Measurements from ENCODE around the gene ZMYND8.
"Not testable (repeated sequence)": the region's sequence is repeated elsewhere in the genome, so short reads cannot be mapped to it uniquely, and the experiment has no call there.

ZMYND8 gene

GRCh38 chr20:47309394-47309793, 47.1 kb downstream of the ZMYND8 start:
- no peak for DNase-seq

DNA sequence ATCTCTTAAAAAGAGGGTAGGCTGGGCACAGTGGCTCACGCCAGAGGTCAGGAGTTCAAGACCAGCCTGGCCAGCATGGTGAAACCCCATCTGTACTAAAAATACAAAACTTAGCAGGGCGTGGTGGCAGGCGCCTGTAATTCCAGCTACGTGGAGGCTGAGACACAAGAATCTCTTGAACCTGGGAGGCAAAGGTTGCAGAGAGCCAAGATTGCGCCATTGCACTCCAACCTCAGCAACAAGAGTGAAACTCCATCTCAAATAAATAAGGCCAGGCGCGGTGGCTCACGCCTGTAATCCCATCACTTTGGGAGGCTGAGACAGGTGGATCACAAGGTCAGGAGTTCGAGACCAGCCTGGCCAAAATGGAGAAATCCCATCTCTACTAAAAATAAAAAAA, 48.9 kb downstream of the ZMYND8 start:
- DNase-seq = not testable (repeated sequence)

GRCh38 chr20:47306755-47307370, 49.6 kb downstream of the ZMYND8 start:
- DNase-seq = no peak

DNA sequence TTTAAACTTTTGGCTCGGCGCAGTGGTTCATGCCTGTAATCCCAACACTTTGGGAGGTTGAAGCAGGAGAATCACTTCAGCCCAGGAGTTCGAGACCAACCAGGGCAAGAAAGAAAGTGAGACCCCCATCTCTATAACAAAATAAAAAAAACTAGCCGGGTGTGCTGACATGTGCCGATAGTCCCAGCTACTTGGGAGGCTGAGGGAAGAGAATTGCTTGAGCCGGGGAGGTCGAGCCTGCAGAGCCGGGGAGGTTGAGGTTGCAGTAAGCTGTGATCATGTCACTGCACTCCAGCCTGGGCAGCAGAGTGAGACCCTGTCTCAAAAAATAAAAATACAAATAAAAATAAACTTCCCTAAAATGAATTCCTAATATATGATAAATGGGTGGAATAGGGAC, 50.4 kb downstream of the ZMYND8 start:
- DNase-seq = no peak

- DNase-seq = no peak
Measured at GRCh38 chr20:47305667-47306066, 50.8 kb downstream of the ZMYND8 start.

GRCh38 chr20:47304287-47304686, 52.2 kb downstream of the ZMYND8 start:
- DNase-seq = no peak

DNA sequence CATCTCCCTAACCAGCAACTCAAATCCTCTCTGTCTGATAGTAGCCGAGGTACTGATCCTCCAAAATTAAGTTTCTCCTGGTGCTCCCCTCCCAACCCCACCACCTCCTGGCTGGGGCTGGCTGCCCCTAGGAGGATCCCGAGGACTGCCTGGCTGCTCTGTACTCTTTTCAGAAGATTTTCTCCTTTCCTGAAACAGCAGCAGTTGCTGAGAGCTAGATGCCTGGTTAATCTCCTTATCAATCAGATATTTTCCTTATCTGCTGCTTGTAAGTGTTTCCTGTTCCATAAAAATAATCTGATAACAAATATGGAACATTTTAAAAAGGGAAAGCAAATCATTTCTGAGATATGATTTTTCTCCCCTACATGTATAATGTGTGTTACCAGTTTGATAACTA, 52.8 kb downstream of the ZMYND8 start:
- DNase-seq = no peak

GRCh38 chr20:47300071-47300470, 56.4 kb downstream of the ZMYND8 start:
- DNase-seq = peak; percentile 63

- no peak for DNase-seq
Measured at GRCh38 chr20:47298624-47299023, 57.9 kb downstream of the ZMYND8 start.

- no peak for DNase-seq
Measured at GRCh38 chr20:47297746-47298145, 58.8 kb downstream of the ZMYND8 start.

- DNase-seq = peak; percentile 24
Measured at GRCh38 chr20:47296950-47297349, 59.5 kb downstream of the ZMYND8 start.

GRCh38 chr20:47295921-47296426, 60.5 kb downstream of the ZMYND8 start:
- peak; percentile 24 for DNase-seq

GRCh38 chr20:47295129-47295813, 61.2 kb downstream of the ZMYND8 start:
- DNase-seq = no peak

GRCh38 chr20:47293631-47294030, 62.9 kb downstream of the ZMYND8 start:
- no peak for DNase-seq

DNA sequence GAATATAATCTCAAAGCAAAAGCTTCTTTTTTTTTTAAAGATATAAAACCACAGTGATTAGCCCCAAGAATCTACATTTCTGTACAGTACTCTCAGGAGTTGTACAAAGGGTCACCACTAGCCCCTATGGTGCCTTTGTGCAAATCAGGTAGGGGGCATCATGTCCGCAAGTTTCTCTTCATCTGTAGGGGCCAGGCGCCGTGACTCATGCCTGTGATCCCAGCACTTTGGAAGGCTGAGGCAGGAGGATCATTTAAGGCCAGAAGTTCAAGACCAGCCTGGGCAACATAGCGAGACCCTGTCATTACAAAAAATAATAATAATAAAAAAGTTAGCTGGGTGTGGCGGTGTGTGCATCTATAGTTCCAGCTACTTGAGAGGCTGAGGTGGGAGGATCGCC, 63.9 kb downstream of the ZMYND8 start:
- no peak for DNase-seq

DNA sequence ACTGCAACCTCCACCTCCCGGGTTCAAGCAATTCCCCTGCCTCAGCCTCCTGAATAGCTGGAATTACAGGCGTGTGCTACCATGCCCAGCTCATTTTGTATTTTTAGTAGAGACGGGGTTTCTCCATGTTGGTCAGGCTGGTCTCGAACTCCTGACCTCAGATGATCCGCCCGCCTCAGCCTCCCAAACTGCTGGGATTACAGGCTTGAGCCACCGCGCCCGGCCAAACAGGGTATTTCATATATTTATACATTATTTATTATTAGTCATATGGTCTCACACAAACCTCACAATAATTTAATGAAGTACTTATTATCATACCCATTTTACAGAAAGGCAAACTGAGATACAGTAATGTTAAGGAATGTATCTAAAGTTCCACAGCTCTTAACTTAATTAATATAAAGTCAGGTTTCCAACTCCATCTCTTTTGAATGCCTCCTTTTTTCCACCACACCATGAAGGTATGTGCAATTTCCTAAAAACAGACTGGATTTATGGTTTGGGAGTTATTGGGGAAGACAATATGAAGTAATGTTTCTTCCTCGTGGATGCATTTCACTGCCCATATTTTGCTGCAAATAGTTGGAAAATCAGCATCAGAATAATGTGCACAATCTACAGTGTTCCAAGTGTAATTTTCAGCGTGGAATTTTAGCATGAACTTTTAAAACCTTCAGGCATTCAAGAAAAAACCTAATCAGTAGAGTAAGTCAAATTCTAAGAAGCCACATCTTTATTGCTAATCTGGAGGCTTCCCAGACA, 65.7 kb downstream of the ZMYND8 start:
- DNase-seq = no peak

DNA sequence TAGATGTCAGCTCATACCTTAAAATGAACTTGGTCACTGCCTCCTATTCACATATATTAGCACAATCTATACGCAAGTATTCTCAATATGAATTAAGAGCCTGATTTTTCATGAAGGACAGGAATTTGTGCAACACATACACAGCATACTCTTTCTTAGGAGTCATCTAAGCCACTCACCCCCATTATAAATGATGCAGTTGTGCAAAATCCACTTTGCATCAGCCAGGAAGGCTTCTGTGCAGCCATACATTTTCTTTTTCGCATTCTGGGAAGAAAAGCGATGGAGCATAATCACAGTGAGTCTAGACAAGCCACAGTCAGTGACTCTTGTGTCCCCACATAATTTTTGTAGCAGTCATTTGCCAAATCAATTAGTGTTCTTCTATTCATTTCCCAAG, 66.5 kb downstream of the ZMYND8 start:
- DNase-seq = peak; percentile 26

DNA sequence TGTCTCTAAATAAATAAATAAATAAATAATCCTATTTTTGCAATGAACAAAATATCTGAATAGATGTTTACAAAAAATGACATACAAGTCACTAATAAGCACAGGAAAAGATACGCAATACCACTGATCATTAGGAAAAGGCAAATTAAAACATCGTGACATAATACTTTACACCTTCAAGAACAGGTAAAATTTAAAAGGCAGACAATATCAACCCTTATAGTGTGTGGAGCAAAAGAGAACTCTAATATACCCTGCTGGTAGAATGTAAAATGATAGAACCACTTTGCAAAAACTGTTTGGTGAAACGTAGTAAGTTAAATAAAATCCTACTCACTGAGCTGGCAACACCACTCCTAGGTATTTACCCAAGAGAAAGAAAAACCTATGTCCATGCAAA, 67.4 kb downstream of the ZMYND8 start:
- no peak for DNase-seq

DNA sequence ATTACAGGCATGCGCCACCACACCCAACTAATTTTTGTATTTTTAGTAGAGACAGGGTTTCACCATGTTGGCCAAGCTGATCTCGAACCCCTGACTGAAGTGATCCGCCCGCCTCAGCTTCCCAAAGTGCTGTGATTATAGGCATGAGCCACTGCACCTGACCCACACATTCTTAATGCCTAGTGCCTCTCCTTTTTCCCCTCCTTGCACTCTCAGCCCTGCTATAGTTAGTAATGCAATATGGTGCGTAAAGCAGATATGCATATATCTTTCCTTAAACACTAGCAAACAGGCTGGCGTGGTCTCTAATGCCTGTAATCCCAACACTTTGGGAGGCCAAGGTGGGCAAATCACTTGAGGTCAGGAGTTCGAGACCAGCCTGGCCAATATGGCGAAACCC, 68.0 kb downstream of the ZMYND8 start:
- DNase-seq = not testable (repeated sequence)

DNA sequence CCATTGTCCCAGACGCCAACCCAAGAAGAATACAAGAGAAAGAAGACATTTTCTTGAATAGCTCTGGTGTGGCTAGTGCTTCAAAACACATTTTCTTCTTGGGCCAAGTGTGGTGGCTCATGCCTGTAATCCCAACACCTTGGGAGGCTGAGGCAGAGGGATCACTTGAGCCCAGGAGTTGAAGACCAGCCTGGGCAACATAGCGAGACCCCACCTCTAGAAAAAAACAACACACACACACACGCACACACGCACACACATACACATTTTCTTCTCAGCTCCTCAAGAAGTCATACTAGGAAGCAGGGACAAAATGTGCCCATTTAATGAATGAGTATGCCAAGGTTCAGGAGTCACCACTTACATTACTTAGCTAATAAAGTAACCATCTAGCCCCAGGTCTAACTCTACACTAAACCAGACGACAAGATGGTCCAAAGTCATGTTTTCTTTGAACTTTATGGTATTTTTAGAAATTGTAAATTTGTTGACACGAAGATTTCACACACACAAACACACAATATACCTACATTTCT, 68.8 kb downstream of the ZMYND8 start:
- no peak for DNase-seq

DNA sequence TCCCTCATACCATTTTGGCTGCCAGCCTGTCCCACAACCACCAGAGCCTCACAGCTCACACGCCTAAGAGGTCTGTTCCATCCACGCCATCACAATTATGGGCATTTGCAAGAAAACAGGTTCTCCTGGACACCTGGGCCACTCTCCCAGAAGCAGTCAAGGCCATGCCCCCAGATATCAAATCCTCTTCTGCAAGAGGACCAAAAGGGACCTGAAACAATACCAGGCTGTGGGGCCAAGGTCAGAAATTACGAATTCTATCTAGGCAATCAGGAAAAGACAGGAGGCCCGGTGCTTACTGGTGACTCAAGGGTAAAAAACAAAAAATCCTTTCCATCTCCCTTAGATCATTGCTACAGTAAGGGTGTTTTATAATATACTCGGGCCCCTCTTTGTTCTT, 69.8 kb downstream of the ZMYND8 start:
- no peak for DNase-seq

DNA sequence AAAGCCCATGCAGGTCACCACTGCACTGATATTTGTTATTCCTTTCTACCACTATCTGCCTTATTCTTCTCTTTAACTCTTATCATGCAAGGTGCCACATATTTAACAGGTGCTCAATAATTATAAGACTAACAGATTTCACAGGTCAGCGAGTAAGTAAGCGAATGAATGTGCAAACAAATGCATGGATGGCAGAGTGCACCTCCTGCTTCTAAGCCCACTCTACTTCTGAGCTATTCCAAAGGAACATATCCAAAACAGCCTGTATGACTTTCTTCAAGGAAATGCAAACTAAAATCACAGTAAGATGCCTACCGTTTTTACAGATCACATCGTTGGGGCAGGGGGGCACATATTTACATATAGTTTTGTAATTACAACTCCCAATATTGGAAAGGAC, 71.3 kb downstream of the ZMYND8 start:
- DNase-seq = no peak

DNA sequence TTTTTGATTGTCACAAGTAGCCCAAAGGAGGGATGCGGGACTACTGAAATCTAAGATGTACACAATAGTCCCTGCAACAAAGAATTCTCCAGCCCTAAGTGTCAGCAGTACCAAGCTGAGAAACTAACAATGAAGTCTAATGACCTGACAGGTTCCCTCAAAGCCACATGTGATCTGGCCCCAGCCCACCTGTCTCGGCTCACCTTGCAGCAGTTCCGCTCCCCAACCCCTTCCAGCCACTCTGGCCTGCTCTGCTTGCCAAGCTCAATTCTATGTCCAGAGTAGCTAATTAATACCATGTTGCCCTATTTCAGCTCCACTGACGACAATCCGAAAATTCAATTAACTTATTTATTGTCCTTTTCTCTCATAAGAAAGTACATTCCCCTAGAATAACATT, 72.1 kb downstream of the ZMYND8 start:
- DNase-seq = no peak

DNA sequence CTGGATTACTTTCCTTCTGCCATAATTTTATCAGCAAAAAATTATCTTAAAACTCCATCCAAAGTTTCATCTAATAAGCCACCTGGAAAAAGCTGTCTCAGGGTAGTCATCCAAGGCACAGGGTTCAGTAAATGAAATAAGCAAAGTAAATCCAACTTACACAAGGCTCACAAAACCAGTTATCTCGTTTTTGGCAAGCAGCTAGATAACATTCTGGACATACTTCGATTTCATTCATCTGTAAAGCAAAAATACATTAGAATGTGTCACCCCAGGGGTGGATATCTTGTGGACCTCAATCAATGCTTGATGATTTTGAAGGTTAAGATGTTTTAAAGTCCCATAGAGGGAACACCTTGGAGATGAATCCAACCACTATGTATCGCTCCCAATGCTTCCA, 73.1 kb downstream of the ZMYND8 start:
- no peak for DNase-seq

All from fibroblast of skin of right biceps (primary cell).